ENCODE measurements around the gene FARP1. TPM values are rescaled to one million over a fixed set of nuclear protein-coding genes. Genes with fewer than 3 reads are reported as not detected.
A peak's percentile ranks its signal among the peaks of the same experiment; 100 is the strongest.

FARP1 gene
- total and polyA plus RNA-seq, 2 of the 13 experiments (the other 11 are each of a cell fraction or from before 2014, with no cell fraction given), result 70.6 to 126 TPM

- TF ChIP-seq ATF5 (CRISPR knock-in tag; IDR thresholded peaks at IDR 0.05; ENCODE audit: low read depth), result no peak
- TF ChIP-seq SNAI1 (CRISPR knock-in tag; IDR thresholded peaks at IDR 0.05; ENCODE audit: borderline replicate concordance), result no peak
- TF ChIP-seq ETV5 (CRISPR knock-in tag; IDR thresholded peaks at IDR 0.05; ENCODE audit: borderline replicate concordance), result peak; percentile 55; the same call in 1 of the 2 replicates
- no peak for TF ChIP-seq NFAT5 (CRISPR knock-in tag; IDR thresholded peaks at IDR 0.05)
- 0 out of 2 replicates have a peak, but pooled peaks have one; percentile 33 for TF ChIP-seq KAT8 (CRISPR knock-in tag; IDR thresholded peaks at IDR 0.05)
- TF ChIP-seq ZNF549 (CRISPR knock-in tag; IDR thresholded peaks at IDR 0.05), result no peak
- TF ChIP-seq TOPORS (CRISPR knock-in tag; IDR thresholded peaks at IDR 0.05), result no peak
- 0 out of 2 replicates have a peak, but pooled peaks have one; percentile 14 for TF ChIP-seq SP140L (CRISPR knock-in tag; IDR thresholded peaks at IDR 0.05; ENCODE audit: borderline replicate concordance)
- TF ChIP-seq ZNF562 (CRISPR knock-in tag; IDR thresholded peaks at IDR 0.05; ENCODE audit: borderline replicate concordance), result no peak
- TF ChIP-seq SMAD9 (CRISPR knock-in tag; IDR thresholded peaks at IDR 0.05), result no peak
- no peak for TF ChIP-seq ZNF891 (CRISPR knock-in tag; IDR thresholded peaks at IDR 0.05)
- TF ChIP-seq PREB (CRISPR knock-in tag; IDR thresholded peaks at IDR 0.05), result no peak
- no peak for TF ChIP-seq MTERF4 (CRISPR knock-in tag; IDR thresholded peaks at IDR 0.05)
- no peak for TF ChIP-seq ZNF225 (CRISPR knock-in tag; IDR thresholded peaks at IDR 0.05)
- no peak for TF ChIP-seq EEA1 (CRISPR knock-in tag; IDR thresholded peaks at IDR 0.05; ENCODE audit: borderline replicate concordance)
- no peak for TF ChIP-seq ZNF839 (CRISPR knock-in tag; IDR thresholded peaks at IDR 0.05; ENCODE audit: borderline replicate concordance)
- TF ChIP-seq ZNF841 (CRISPR knock-in tag; IDR thresholded peaks at IDR 0.05; ENCODE audit: borderline replicate concordance), result no peak
- no peak for TF ChIP-seq ZSCAN22 (CRISPR knock-in tag; IDR thresholded peaks at IDR 0.05)
- no peak for TF ChIP-seq ZNF30 (CRISPR knock-in tag; IDR thresholded peaks at IDR 0.05)
- TF ChIP-seq ARNTL (CRISPR knock-in tag; IDR thresholded peaks at IDR 0.05), result no peak
- peak; percentile 86 for TF ChIP-seq NCOA2 (CRISPR knock-in tag; IDR thresholded peaks at IDR 0.05)
- no peak for TF ChIP-seq SP2 (CRISPR knock-in tag; IDR thresholded peaks at IDR 0.05)
Measured at GRCh38 chr13:98273067-98273823, 130.4 kb downstream of the FARP1 start (continued).

Data from HepG2 (cell line).